SK-N-SH (cell line): ENCODE measurements around the gene SH3GLB1. TPM values are rescaled to one million over a fixed set of nuclear protein-coding genes. Genes with fewer than 3 reads are reported as not detected.

Source experiments
- CTCF ChIA-PET: fragments of 300-600, 350-600 bp; formaldehyde crosslinking; extraction: SDS; loops from one replicate; lab custom pipeline; 2021; lab: Yijun Ruan, JAX
- POLR2A ChIA-PET: fragments of 350-600 bp; sonication (Branson Sonifier 250); formaldehyde crosslinking; extraction: SDS; loops from one replicate; lab custom pipeline; 2020; ENCODE audit warnings: antibody characterized with exemption, inconsistent platforms; lab: Yijun Ruan, JAX
- DNase-seq: peaks from one replicate; pipeline ENCODE4 v3.0.0; 2012
- H2AFZ ChIP-seq: fragments of 200-600 bp; sonication (generic); 2 replicates; pipeline ENCODE4 v1.8.1; 2016; ENCODE audit warnings: antibody characterized with exemption, mild to moderate bottlenecking, low read depth
- H3F3A ChIP-seq: fragments of 200-600 bp; sonication (generic); replicated peaks from 2 replicates; pipeline ENCODE3; 2016; ENCODE audit warnings: antibody characterized with exemption, mild to moderate bottlenecking; ENCODE audit not compliant: insufficient read depth
- H3K27ac ChIP-seq, 2 experiments: fragments of 200-500 bp in 1 of 2; fragments of 200-600 bp in 1 of 2; sonication (Bioruptor generic) in 1 of 2; sonication (generic), shearing (Covaris generic) in 1 of 2; 2 replicates each; pipeline versions ENCODE4 v1.5.1 to v1.6.1; 2014 to 2016; ENCODE audit warnings: low read depth in 2 of 2, inconsistent platforms in 1 of 2, low read length in 1 of 2, mild to moderate bottlenecking in 1 of 2, mixed read lengths in 1 of 2
- H3K27me3 ChIP-seq: fragments of 200-600 bp; sonication (generic), shearing (Covaris generic); 2 replicates; pipeline ENCODE4 v1.6.1; 2016; ENCODE audit warnings: mixed run types; ENCODE audit not compliant: insufficient read depth
- H3K36me3 ChIP-seq, 2 experiments: fragments of 200-500 bp in 1 of 2; fragments of 200-600 bp in 1 of 2; sonication (Bioruptor generic) in 1 of 2; sonication (generic) in 1 of 2; replicated peaks in 1 of 2; 2 replicates each; pipeline versions ENCODE3 to v1.5.1; 2014 to 2016; ENCODE audit warnings: low read length in 1 of 2, mild to moderate bottlenecking in 1 of 2; ENCODE audit not compliant: insufficient read depth in 2 of 2, control insufficient read depth in 1 of 2
- H3K4me1 ChIP-seq, 2 experiments: fragments of 200-500 bp in 1 of 2; fragments of 200-600 bp in 1 of 2; sonication (Bioruptor generic) in 1 of 2; sonication (generic), shearing (Covaris generic) in 1 of 2; 2 replicates each; pipeline versions ENCODE4 v1.5.1 to v1.6.1; 2014 to 2016; ENCODE audit warnings: low read depth in 1 of 2, low read length in 1 of 2, mixed run types in 1 of 2; ENCODE audit not compliant: insufficient read depth in 2 of 2, control insufficient read depth in 1 of 2
- H3K4me2 ChIP-seq: fragments of 200-600 bp; sonication (generic), shearing (Covaris generic); 2 replicates; pipeline ENCODE4 v1.6.1; 2017; ENCODE audit warnings: mixed run types
- H3K4me3 ChIP-seq, 2 experiments: fragments of 200-500 bp in 1 of 2; fragments of 200-600 bp in 1 of 2; sonication (Bioruptor generic) in 1 of 2; sonication (generic), shearing (Covaris generic) in 1 of 2; 2 replicates each; pipeline versions ENCODE4 v1.5.1 to v1.8.1; 2014 to 2016; ENCODE audit warnings: low read depth in 2 of 2, inconsistent platforms in 1 of 2, low read length in 1 of 2, mild to moderate bottlenecking in 1 of 2, mixed read lengths in 1 of 2, moderate library complexity in 1 of 2
- H3K79me2 ChIP-seq: fragments of 200-600 bp; sonication (generic); 2 replicates; pipeline ENCODE4 v1.8.1; 2017; ENCODE audit warnings: mild to moderate bottlenecking; ENCODE audit not compliant: insufficient read depth
- H3K9ac ChIP-seq: fragments of 200-600 bp; sonication (generic); 2 replicates; pipeline ENCODE4 v1.6.1; 2017; ENCODE audit warnings: mixed run types
- H3K9me2 ChIP-seq: fragments of 200-600 bp; sonication (generic); 2 replicates; pipeline ENCODE4 v1.6.1; 2017; ENCODE audit warnings: mixed run types
- H3K9me3 ChIP-seq: fragments of 200-600 bp; sonication (generic); 2 replicates; pipeline ENCODE4 v1.6.1; 2017; ENCODE audit warnings: mixed run types, mild to moderate bottlenecking, moderate library complexity
- H4K20me1 ChIP-seq: fragments of 200-600 bp; sonication (generic); 2 replicates; pipeline ENCODE4 v1.6.1; 2017; ENCODE audit warnings: mild to moderate bottlenecking, mixed run types; ENCODE audit not compliant: insufficient read depth
- EP300 ChIP-seq, 2 experiments: IDR thresholded peaks; 2 replicates each; pipeline versions ENCODE4 v1.4.0 to v1.6.1; 2012; ENCODE audit warnings: borderline replicate concordance in 1 of 2, low read depth in 1 of 2, low read length in 1 of 2
- EZH2phosphoT487 ChIP-seq: fragments of 200-600 bp; sonication (generic); IDR thresholded peaks from 2 replicates; pipeline ENCODE4 v1.6.1; 2017; ENCODE audit warnings: low read depth, mixed run types, mild to moderate bottlenecking, antibody characterized with exemption, moderate library complexity, borderline replicate concordance
- FOXM1 ChIP-seq: IDR thresholded peaks from 2 replicates; pipeline ENCODE4 v1.4.0; 2012; ENCODE audit warnings: low read depth, mild to moderate bottlenecking
- GABPA ChIP-seq: IDR thresholded peaks from 2 replicates; pipeline ENCODE4 v1.4.0; 2012; ENCODE audit warnings: low read depth, mild to moderate bottlenecking
- GATA2 ChIP-seq: sonication (generic); formaldehyde crosslinking; IDR thresholded peaks from 2 replicates; pipeline ENCODE4 v1.5.0; 2020; ENCODE audit warnings: mild to moderate bottlenecking, missing genetic modification reagents
- JUND ChIP-seq: IDR thresholded peaks from 2 replicates; pipeline ENCODE4 v1.4.0; 2012
- MEF2A ChIP-seq: IDR thresholded peaks from 2 replicates; pipeline ENCODE4 v1.4.0; 2012; ENCODE audit warnings: low read depth, borderline replicate concordance
- NRF1 ChIP-seq: IDR thresholded peaks from 2 replicates; pipeline ENCODE4 v1.6.1; 2012; ENCODE audit warnings: low read depth, mild to moderate bottlenecking, low read length
- RAD21 ChIP-seq: IDR thresholded peaks from 2 replicates; pipeline ENCODE4 v1.6.1; 2012; ENCODE audit warnings: mild to moderate bottlenecking, low read length
- RCOR1 ChIP-seq: fragments of 150-350 bp; IDR thresholded peaks from 2 replicates; pipeline ENCODE4 v1.6.1; 2017; ENCODE audit warnings: antibody characterized with exemption, low read length
- RFX5 ChIP-seq: IDR thresholded peaks from 2 replicates; pipeline ENCODE4 v1.6.1; 2012; ENCODE audit warnings: mild to moderate bottlenecking, improper control_type of control experiment, low read length
- RXRA ChIP-seq: IDR thresholded peaks from 2 replicates; pipeline ENCODE4 v1.4.0; 2012; ENCODE audit warnings: low read depth, mild to moderate bottlenecking, borderline replicate concordance
- SIN3A ChIP-seq: IDR thresholded peaks from 2 replicates; pipeline ENCODE4 v1.6.1; 2012; ENCODE audit warnings: low read depth, mild to moderate bottlenecking, low read length, moderate library complexity, borderline replicate concordance
- SMC3 ChIP-seq: IDR thresholded peaks from 2 replicates; pipeline ENCODE4 v1.6.1; 2012; ENCODE audit warnings: low read depth, low read length, improper control_type of control experiment
- TAF1 ChIP-seq: IDR thresholded peaks from 2 replicates; pipeline ENCODE4 v1.6.1; 2012; ENCODE audit warnings: low read depth, mild to moderate bottlenecking, low read length, moderate library complexity, borderline replicate concordance
- TCF12 ChIP-seq: IDR thresholded peaks from 2 replicates; pipeline ENCODE4 v1.4.0; 2012
- TEAD4 ChIP-seq: IDR thresholded peaks from 2 replicates; pipeline ENCODE4 v1.4.0; 2012; ENCODE audit warnings: mild to moderate bottlenecking, borderline replicate concordance; ENCODE audit not compliant: insufficient read depth
- USF2 ChIP-seq: fragments of 150-350 bp; IDR thresholded peaks from 2 replicates; pipeline ENCODE4 v1.6.1; 2017; ENCODE audit warnings: antibody characterized with exemption, low read length, low read depth, borderline replicate concordance
- YY1 ChIP-seq: IDR thresholded peaks from 2 replicates; pipeline ENCODE4 v1.4.0; 2012; ENCODE audit warnings: low read depth, mild to moderate bottlenecking
- polyA plus RNA-seq, 3 experiments: library from polyadenylated mRNA; depleted of rRNA; stranded (reverse); fragments of >200 nt; gene quantifications; 2 replicates each; pipeline ENCODE4 v1.2.3, GENCODE V29; 2012
- TF ChIP-seq, protein P1 (sequence below): IDR thresholded peaks from 2 replicates; pipeline ENCODE4 v1.4.0; 2012; ENCODE audit warnings: low read depth, borderline replicate concordance
- TF ChIP-seq, protein P2 (sequence below): fragments of 150-350 bp; IDR thresholded peaks from 2 replicates; pipeline ENCODE4 v1.6.1; 2016; ENCODE audit warnings: mild to moderate bottlenecking, low read depth, low read length
- TF ChIP-seq, protein P3 (sequence below): IDR thresholded peaks from 2 replicates; pipeline ENCODE4 v1.4.0; 2012; ENCODE audit warnings: low read depth, borderline replicate concordance

The SH3GLB1 gene
- polyA plus RNA-seq, 1 of the 3 experiments (the other 2 are of a cell fraction): 13.2 TPM

DNA sequence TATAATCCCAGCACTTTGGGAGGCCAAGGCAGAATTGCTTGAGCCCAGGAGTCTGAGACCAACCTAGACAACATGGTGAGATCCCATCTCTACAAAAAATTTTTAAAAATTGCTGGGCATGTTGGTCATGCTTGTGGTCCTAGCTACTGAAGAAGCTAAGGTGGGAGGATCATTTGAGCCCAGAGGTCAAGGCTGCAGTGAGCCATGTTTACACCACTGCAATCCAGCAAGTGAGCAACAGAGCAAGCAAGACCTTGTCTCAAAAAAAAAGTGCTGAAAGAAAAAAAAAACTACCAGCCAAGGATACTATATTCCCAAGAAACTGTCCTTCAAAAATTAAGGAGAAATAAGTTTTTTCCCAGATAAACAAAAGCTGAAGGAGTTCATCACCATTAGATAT, 78.1 kb downstream of the SH3GLB1 start:
- no peaks in the 10 kb centered on the region for H3K79me2 ChIP-seq
- H3K9me3 ChIP-seq: 0 out of 2 replicates have a peak, but pooled peaks cover 10% of the 10 kb centered on the region
- no peak for DNase-seq
- H3K4me1 ChIP-seq: peaks cover 0 to 16% of the 10 kb centered on the region in 2 experiments; a peak in 1 of 4 replicates
- ChIA-PET CTCF (interaction anchor here (2.0 kb wide), 1 partner anchor 303 kb away, joined by 4 read pairs; no protein-coding TSS in a partner anchor), POLR2A (no interaction called here)
- no peak overlapping the region for H3K27ac ChIP-seq
- no peaks in the 10 kb centered on the region for H4K20me1 ChIP-seq
- H3F3A ChIP-seq: peaks cover 15% of the 10 kb centered on the region
- H3K36me3 ChIP-seq: no peaks in the 10 kb centered on the region
- no peak overlapping the region for H3K9ac ChIP-seq
- no peak overlapping the region for H2AFZ ChIP-seq
- no peaks in the 10 kb centered on the region for H3K9me2 ChIP-seq
- no peak overlapping the region for H3K4me3 ChIP-seq
- H3K27me3 ChIP-seq: no peaks in the 10 kb centered on the region
- H3K4me2 ChIP-seq: no peak overlapping the region
- TF ChIP-seq TCF12: no peak
- no peak for TF ChIP-seq RFX5
- TF ChIP-seq EP300 (IDR thresholded peaks at IDR 0.05; ENCODE audit: borderline replicate concordance in 1 of 2, low read depth in 1 of 2, low read length in 1 of 2): no peak
- TF ChIP-seq TAF1: no peak
- TF ChIP-seq RCOR1: no peak
- TF ChIP-seq USF2: no peak
- TF ChIP-seq, protein P1, sequence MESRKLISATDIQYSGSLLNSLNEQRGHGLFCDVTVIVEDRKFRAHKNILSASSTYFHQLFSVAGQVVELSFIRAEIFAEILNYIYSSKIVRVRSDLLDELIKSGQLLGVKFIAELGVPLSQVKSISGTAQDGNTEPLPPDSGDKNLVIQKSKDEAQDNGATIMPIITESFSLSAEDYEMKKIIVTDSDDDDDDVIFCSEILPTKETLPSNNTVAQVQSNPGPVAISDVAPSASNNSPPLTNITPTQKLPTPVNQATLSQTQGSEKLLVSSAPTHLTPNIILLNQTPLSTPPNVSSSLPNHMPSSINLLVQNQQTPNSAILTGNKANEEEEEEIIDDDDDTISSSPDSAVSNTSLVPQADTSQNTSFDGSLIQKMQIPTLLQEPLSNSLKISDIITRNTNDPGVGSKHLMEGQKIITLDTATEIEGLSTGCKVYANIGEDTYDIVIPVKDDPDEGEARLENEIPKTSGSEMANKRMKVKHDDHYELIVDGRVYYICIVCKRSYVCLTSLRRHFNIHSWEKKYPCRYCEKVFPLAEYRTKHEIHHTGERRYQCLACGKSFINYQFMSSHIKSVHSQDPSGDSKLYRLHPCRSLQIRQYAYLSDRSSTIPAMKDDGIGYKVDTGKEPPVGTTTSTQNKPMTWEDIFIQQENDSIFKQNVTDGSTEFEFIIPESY: no peak
- TF ChIP-seq TEAD4: no peak
- no peak for TF ChIP-seq RAD21
- TF ChIP-seq SMC3: no peak
- no peak for TF ChIP-seq RXRA
- no peak for TF ChIP-seq GABPA
- TF ChIP-seq EZH2phosphoT487: no peak
- TF ChIP-seq, protein P2, sequence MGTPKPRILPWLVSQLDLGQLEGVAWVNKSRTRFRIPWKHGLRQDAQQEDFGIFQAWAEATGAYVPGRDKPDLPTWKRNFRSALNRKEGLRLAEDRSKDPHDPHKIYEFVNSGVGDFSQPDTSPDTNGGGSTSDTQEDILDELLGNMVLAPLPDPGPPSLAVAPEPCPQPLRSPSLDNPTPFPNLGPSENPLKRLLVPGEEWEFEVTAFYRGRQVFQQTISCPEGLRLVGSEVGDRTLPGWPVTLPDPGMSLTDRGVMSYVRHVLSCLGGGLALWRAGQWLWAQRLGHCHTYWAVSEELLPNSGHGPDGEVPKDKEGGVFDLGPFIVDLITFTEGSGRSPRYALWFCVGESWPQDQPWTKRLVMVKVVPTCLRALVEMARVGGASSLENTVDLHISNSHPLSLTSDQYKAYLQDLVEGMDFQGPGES: no peak

GRCh38 chr1:86787621-86788020, 83.2 kb downstream of the SH3GLB1 start:
- H3K4me2 ChIP-seq: no peak overlapping the region
- H3K27ac ChIP-seq: peak overlapping the region; percentile 59 to 92; a peak in 2 of 4 replicates
- no peak overlapping the region for H2AFZ ChIP-seq
- H4K20me1 ChIP-seq: no peaks in the 10 kb centered on the region
- no peaks in the 10 kb centered on the region for H3K9me2 ChIP-seq
- DNase-seq: no peak
- H3K4me3 ChIP-seq: no peak overlapping the region
- H3K9me3 ChIP-seq: 0 out of 2 replicates have a peak, but pooled peaks cover 10% of the 10 kb centered on the region
- peaks cover 19% of the 10 kb centered on the region for H3F3A ChIP-seq
- POLR2A ChIA-PET: no interaction called here
- H3K79me2 ChIP-seq: no peaks in the 10 kb centered on the region
- peaks cover 4 to 12% of the 10 kb centered on the region in 2 experiments; a peak in 3 of 4 replicates for H3K4me1 ChIP-seq
- H3K27me3 ChIP-seq: no peaks in the 10 kb centered on the region
- CTCF ChIA-PET: interaction anchor here (0.9 to 1.0 kb wide), 2 partner anchors 46 kb away, joined by 3 read pairs; no protein-coding TSS in a partner anchor
- no peak overlapping the region for H3K9ac ChIP-seq
- H3K36me3 ChIP-seq: no peaks in the 10 kb centered on the region
- TF ChIP-seq TAF1: no peak
- TF ChIP-seq NRF1: no peak
- no peak for TF ChIP-seq MEF2A
- TF ChIP-seq SIN3A: no peak
- TF ChIP-seq, protein P3, sequence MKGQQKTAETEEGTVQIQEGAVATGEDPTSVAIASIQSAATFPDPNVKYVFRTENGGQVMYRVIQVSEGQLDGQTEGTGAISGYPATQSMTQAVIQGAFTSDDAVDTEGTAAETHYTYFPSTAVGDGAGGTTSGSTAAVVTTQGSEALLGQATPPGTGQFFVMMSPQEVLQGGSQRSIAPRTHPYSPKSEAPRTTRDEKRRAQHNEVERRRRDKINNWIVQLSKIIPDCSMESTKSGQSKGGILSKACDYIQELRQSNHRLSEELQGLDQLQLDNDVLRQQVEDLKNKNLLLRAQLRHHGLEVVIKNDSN: no peak
- no peak for TF ChIP-seq USF2
- no peak for TF ChIP-seq GATA2 (CRISPR knock-in tag)
- no peak for TF ChIP-seq EZH2phosphoT487
- TF ChIP-seq JUND: no peak
- no peak for TF ChIP-seq GABPA
- no peak for TF ChIP-seq RFX5
- no peak for TF ChIP-seq FOXM1
- no peak for TF ChIP-seq TCF12
- TF ChIP-seq RXRA: no peak
- no peak for TF ChIP-seq YY1
